ENCODE measurements around the gene GPR89B. TPM values are rescaled to one million over a fixed set of nuclear protein-coding genes. Genes with fewer than 3 reads are reported as not detected.
"Not testable (repeated sequence)": the region's sequence is repeated elsewhere in the genome, so short reads cannot be mapped to it uniquely, and the experiment has no call there.

GPR89B gene
- total and polyA plus RNA-seq, 2 of the 8 experiments (the other 6 are each of a cell fraction or from before 2014, with no cell fraction given): 19.5 to 32.5 TPM

DNA sequence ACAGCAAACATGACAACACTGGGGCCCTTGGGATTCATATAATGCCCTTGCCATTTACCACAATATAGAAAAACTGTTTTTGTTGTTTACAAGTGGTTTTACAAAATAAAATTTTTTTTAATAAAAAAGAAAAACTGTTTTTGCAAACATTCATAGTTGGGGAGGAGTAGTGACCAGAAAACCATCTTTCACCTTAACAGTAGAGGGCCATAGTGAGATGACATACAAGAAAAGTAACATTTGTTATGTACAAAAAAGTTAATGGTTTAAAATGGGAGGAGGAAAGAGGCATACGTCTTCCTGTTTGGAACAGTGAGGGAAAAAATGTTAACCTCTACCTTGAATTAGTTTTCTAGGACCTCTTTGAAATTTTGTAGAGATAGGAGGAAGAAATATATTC is 30.7 kb downstream of the GPR89B start:
- CTCF ChIA-PET (ENCODE audit: partially characterized antibody); H3K23me2 ChIP-seq (ENCODE audit: low read depth, low read length); H3K4me1 ChIP-seq (replicated peaks in 1 of 4; ENCODE audit: control insufficient read depth in 3 of 4, insufficient read depth in 4 of 4, low read length in 3 of 4); H2BK120ac ChIP-seq (replicated peaks; ENCODE audit: low read depth, low read length); H4K20me1 ChIP-seq (replicated peaks in 1 of 2; ENCODE audit: control insufficient read depth in 1 of 2, insufficient read depth in 2 of 2, low read length in 2 of 2); DNase-seq (ENCODE audit: low read depth in 1 of 2, low spot score in 2 of 2); H3K4ac ChIP-seq (replicated peaks; ENCODE audit: insufficient read length, low read depth, low read length); H3K9me3 ChIP-seq (ENCODE audit: insufficient read depth in 2 of 2, low read depth in 1 of 2, low read length in 1 of 2); H3K9ac ChIP-seq (replicated peaks in 1 of 4; ENCODE audit: extremely low read depth in 1 of 4, low read depth in 3 of 4, low read length in 3 of 4); H3K4me2 ChIP-seq (ENCODE audit: insufficient read depth in 1 of 2, low read depth in 2 of 2, low read length in 2 of 2); H3K36me3 ChIP-seq (ENCODE audit: control insufficient read depth in 2 of 4, insufficient read depth in 4 of 4, low read length in 3 of 4); H2AK5ac ChIP-seq (ENCODE audit: low read depth, low read length); H4K5ac ChIP-seq (ENCODE audit: insufficient read length, low read depth, low read length); H2BK15ac ChIP-seq (ENCODE audit: low read length); H3K14ac ChIP-seq (ENCODE audit: insufficient read length); H2BK5ac ChIP-seq (ENCODE audit: low read depth, low read length); H3K56ac ChIP-seq (replicated peaks; ENCODE audit: insufficient read length, low read depth, low read length); H2AFZ ChIP-seq (ENCODE audit: low read length); H3K27me3 ChIP-seq (replicated peaks in 1 of 4; ENCODE audit: control insufficient read depth in 3 of 4, extremely low read depth in 1 of 4, insufficient read depth in 3 of 4, low read length in 3 of 4); H4K91ac ChIP-seq (replicated peaks; ENCODE audit: insufficient read length, low read length); H2BK12ac ChIP-seq (ENCODE audit: low read depth, low read length); H3K18ac ChIP-seq (ENCODE audit: extremely low read depth, low read length); H3K79me1 ChIP-seq (ENCODE audit: low read depth, low read length); H3K79me2 ChIP-seq (ENCODE audit: control insufficient read depth in 1 of 2, insufficient read depth in 2 of 2, low read length in 2 of 2); H4K8ac ChIP-seq (ENCODE audit: extremely low read depth, insufficient read depth, low read length); POLR2A ChIA-PET (ENCODE audit: partially characterized antibody); H3K4me3 ChIP-seq (ENCODE audit: extremely low read depth in 1 of 4, insufficient read depth in 2 of 4, low read depth in 3 of 4, low read length in 4 of 4); H3K27ac ChIP-seq (ENCODE audit: low read depth, low read length); H2BK20ac ChIP-seq (ENCODE audit: low read length); FAIRE-seq; H3K23ac ChIP-seq (ENCODE audit: insufficient read length): not testable (repeated sequence)
- 83% methylated on average over 1 of the region's 1 CpG; no CpG with 5 or more reads in 1 of the 2 experiments for WGBS, 2 experiments (ENCODE audit: extremely low coverage in 1 of 2, insufficient coverage in 1 of 2, insufficient read length in 1 of 2, insufficient replicate concordance in 2 of 2, low coverage in 1 of 2, low lambda C conversion rate in 2 of 2, missing lambda C conversion rate in 1 of 2)

- H2BK120ac ChIP-seq (replicated peaks; ENCODE audit: low read depth, low read length); H2BK5ac ChIP-seq (ENCODE audit: low read depth, low read length); H2AFZ ChIP-seq (ENCODE audit: low read length); H3K9ac ChIP-seq (replicated peaks in 1 of 4; ENCODE audit: extremely low read depth in 1 of 4, low read depth in 3 of 4, low read length in 3 of 4); H3K14ac ChIP-seq (ENCODE audit: insufficient read length); H3K18ac ChIP-seq (ENCODE audit: extremely low read depth, low read length); H4K5ac ChIP-seq (ENCODE audit: insufficient read length, low read depth, low read length); H3K79me1 ChIP-seq (ENCODE audit: low read depth, low read length); H4K8ac ChIP-seq (ENCODE audit: extremely low read depth, insufficient read depth, low read length); H3K27ac ChIP-seq (ENCODE audit: low read depth, low read length); POLR2A ChIA-PET (ENCODE audit: partially characterized antibody); H2BK12ac ChIP-seq (ENCODE audit: low read depth, low read length); FAIRE-seq; H3K9me3 ChIP-seq (ENCODE audit: insufficient read depth in 2 of 2, low read depth in 1 of 2, low read length in 1 of 2); CTCF ChIA-PET (ENCODE audit: partially characterized antibody); H4K91ac ChIP-seq (replicated peaks; ENCODE audit: insufficient read length, low read length); H3K4me2 ChIP-seq (ENCODE audit: insufficient read depth in 1 of 2, low read depth in 2 of 2, low read length in 2 of 2); H3K23ac ChIP-seq (ENCODE audit: insufficient read length); H2AK5ac ChIP-seq (ENCODE audit: low read depth, low read length); H3K36me3 ChIP-seq (ENCODE audit: control insufficient read depth in 2 of 4, insufficient read depth in 4 of 4, low read length in 3 of 4); H3K4ac ChIP-seq (replicated peaks; ENCODE audit: insufficient read length, low read depth, low read length); H2BK20ac ChIP-seq (ENCODE audit: low read length); H3K56ac ChIP-seq (replicated peaks; ENCODE audit: insufficient read length, low read depth, low read length); H3K27me3 ChIP-seq (replicated peaks in 1 of 4; ENCODE audit: control insufficient read depth in 3 of 4, extremely low read depth in 1 of 4, insufficient read depth in 3 of 4, low read length in 3 of 4); H3K4me1 ChIP-seq (replicated peaks in 1 of 4; ENCODE audit: control insufficient read depth in 3 of 4, insufficient read depth in 4 of 4, low read length in 3 of 4); H4K20me1 ChIP-seq (replicated peaks in 1 of 2; ENCODE audit: control insufficient read depth in 1 of 2, insufficient read depth in 2 of 2, low read length in 2 of 2); H3K4me3 ChIP-seq (ENCODE audit: extremely low read depth in 1 of 4, insufficient read depth in 2 of 4, low read depth in 3 of 4, low read length in 4 of 4); H3K79me2 ChIP-seq (ENCODE audit: control insufficient read depth in 1 of 2, insufficient read depth in 2 of 2, low read length in 2 of 2); DNase-seq (ENCODE audit: low read depth in 1 of 2, low spot score in 2 of 2); H2BK15ac ChIP-seq (ENCODE audit: low read length); H3K23me2 ChIP-seq (ENCODE audit: low read depth, low read length): not testable (repeated sequence)
- WGBS, 2 experiments (ENCODE audit: extremely low coverage in 1 of 2, insufficient coverage in 1 of 2, insufficient read length in 1 of 2, insufficient replicate concordance in 2 of 2, low coverage in 1 of 2, low lambda C conversion rate in 2 of 2, missing lambda C conversion rate in 1 of 2): 100% methylated on average over 2 of the region's 2 CpGs; no CpG with 5 or more reads in 1 of the 2 experiments
These were observed 31.5 kb downstream of the GPR89B start for GRCh38 chr1:147959680-147960079.
